Regular cardiac myocyte (primary cell): Measurements from ENCODE around the gene VGLL1. TPM values are rescaled to one million over a fixed set of nuclear protein-coding genes. Genes with fewer than 3 reads are reported as not detected.

Source experiments
- total RNA-seq: library from RNA; depleted of rRNA; stranded (reverse); fragments of >200 nt; gene quantifications from 2 replicates; pipeline ENCODE4 v1.2.3, GENCODE V29; 2014

VGLL1 gene, protein sequence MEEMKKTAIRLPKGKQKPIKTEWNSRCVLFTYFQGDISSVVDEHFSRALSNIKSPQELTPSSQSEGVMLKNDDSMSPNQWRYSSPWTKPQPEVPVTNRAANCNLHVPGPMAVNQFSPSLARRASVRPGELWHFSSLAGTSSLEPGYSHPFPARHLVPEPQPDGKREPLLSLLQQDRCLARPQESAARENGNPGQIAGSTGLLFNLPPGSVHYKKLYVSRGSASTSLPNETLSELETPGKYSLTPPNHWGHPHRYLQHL
- not detected in 2 replicates for total RNA-seq

DNA sequence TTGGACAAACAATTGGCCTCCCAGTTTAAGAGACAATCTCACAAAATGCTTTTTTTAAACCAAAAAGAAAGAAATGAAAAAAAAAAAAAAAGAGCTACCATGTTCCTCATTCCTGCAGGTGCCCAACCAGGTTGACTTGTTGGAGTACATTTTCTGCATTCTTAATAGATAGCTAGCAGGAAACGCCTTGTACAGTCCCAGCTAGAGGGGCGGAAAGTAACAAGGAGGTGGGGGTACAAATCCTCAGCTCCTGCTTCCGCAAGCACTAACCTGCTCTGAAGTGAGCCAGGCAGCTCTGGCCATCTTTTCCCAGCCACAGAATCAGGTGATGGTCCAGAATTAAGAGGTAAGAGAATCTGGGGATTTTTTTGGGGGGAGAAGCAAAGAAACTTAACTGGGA, at the start of gene VGLL1:
Gene VGLL1, plus strand, starts transcription at position 265 of the 400 bp plus-strand sequence. CDS start 3,806 bp downstream, outside the sequence.

DNA sequence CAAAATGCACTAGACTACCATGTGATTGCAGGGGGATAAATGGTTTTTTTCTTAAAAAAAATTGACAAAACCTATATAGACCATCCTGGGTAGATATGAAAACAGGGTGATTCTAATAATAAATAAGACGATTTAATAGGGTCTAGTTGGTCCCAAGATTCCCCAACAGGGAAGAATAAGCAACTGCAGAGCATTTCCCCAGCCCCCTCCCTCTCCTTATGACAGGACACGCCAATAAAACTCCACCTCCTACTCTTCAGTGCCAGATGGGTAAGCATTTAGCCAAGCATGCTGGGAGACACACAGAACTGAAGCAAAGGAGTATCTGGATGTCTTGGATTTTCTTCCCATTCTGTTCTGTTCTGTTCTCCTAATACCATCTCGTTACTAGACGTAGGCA, 44.4 kb upstream of the VGLL1 start, which contains the start of gene BRS3:
Gene BRS3, plus strand, starts transcription at position 301 of the 400 bp plus-strand sequence. CDS start 168 bp downstream, outside the sequence.

DNA sequence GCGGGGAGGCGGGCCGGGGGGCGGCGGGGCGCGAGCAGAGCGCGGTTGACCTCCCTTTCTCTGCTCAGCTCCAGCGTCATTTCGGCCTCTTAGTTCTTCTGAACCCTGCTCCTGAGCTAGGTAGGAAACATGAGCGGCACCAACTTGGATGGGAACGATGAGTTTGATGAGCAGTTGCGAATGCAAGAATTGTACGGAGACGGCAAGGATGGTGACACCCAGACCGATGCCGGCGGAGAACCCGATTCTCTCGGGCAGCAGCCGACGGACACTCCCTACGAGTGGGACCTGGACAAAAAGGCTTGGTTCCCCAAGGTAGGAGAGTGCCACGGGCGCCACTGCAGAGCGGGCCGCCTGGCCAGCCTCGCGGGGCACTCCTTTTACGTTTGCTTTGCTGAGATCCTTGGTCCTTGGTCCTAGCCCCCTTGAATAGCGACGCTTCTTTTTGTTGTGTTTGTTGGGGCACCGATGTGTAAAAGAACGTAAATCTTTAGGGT, 34.4 kb upstream of the VGLL1 start, which contains the start of gene HTATSF1:
Gene HTATSF1, plus strand, starts transcription at position 37 of the 497 bp plus-strand sequence. Its CDS starts 93 bp downstream, at position 130.

Other genes starting within 250 kb of the VGLL1 start
- gene ADGRG4, start 231.3 kb upstream of the VGLL1 start, total RNA-seq: not detected in 2 replicates
- not detected in 2 replicates for gene BRS3, start 44.3 kb upstream of the VGLL1 start, total RNA-seq
- gene HTATSF1, start 34.6 kb upstream of the VGLL1 start, total RNA-seq: 30.7 and 45.4 TPM in 2 replicates
- gene CD40LG, start 115.9 kb downstream of the VGLL1 start, total RNA-seq: not detected in 2 replicates
- gene ARHGEF6, start 248.7 kb downstream of the VGLL1 start, total RNA-seq: 6.3 and 18.0 TPM in 2 replicates